Activated T-helper 17 cell treated with anti-CD3 and anti-CD28 coated beads, Interleukin-2, amount 50 U/mL, for 72 hours (primary cell): ENCODE results near the gene RGS17. TPM values are rescaled to one million over a fixed set of nuclear protein-coding genes. Genes with fewer than 3 reads are reported as not detected.
"Not testable (repeated sequence)": the region's sequence is repeated elsewhere in the genome, so short reads cannot be mapped to it uniquely, and the experiment has no call there.

Source experiments
- ATAC-seq: fragments of 150-1000 bp; cut with Tn5 transposase; replicated peaks from 2 replicates; pipeline ENCODE4 v1.10.0; 2021; ENCODE audit warnings: mild to moderate bottlenecking, moderate library complexity
- H3K27ac Mint-ChIP-seq: one replicate; pipeline ENCODE4 v1.8.0; 2022; ENCODE audit warnings: mixed read lengths
- H3K27me3 Mint-ChIP-seq: one replicate; pipeline ENCODE4 v1.8.0; 2022; ENCODE audit warnings: mixed read lengths
- H3K36me3 Mint-ChIP-seq: one replicate; pipeline ENCODE4 v1.8.0; 2022; ENCODE audit warnings: low read depth, mild to moderate bottlenecking, mixed read lengths
- H3K4me1 Mint-ChIP-seq: one replicate; pipeline ENCODE4 v1.8.0; 2022; ENCODE audit warnings: mixed read lengths
- H3K4me3 Mint-ChIP-seq: one replicate; pipeline ENCODE4 v1.8.0; 2022; ENCODE audit warnings: mild to moderate bottlenecking, mixed read lengths
- H3K9me3 Mint-ChIP-seq: one replicate; pipeline ENCODE4 v1.8.0; 2022; ENCODE audit warnings: mixed read lengths
- total RNA-seq, 2 donors: library from RNA; stranded (reverse); gene quantifications; one replicate each; pipeline ENCODE4 v1.2.3, GENCODE V29; 2022

Gene RGS17
- total RNA-seq, 2 donors from 2014 or later, result 0.26 TPM; not detected in 1

DNA sequence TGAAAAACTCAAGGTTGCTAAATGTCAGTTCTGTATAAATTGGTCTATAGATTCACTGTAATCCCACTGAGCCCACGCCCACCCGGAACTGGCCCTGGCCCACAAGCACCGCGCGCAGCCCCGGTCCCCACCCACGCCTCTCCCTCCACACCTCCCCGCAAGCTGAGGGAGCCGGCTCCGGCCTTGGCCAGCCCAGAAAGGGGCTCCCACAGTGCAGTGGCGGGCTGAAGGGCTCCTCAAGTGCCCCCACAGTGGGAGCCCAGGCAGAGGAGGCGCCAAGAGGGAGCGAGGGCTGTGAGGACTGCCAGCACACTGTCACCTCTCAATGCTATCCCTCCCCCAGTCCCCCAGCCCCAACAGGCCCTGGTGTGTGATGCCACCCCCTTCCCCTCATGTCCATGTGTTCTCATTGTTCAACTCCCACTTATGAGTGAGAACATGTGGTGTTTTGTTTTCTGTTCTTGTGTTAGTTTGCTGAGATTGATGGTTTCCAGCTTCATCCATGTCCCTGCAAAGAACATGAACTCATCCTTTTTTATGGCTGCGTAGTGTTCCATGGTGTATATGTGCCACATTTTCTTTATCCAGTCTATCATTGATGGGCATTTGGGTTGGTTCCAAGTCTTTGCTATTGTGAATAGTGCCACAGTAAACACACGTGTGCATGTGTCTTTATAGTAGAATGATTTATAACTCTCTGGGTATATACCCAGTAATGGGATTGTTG lies 164.8 kb downstream of the RGS17 start:
- H3K27ac Mint-ChIP-seq, ATAC-seq, H3K4me3 Mint-ChIP-seq, H3K27me3 Mint-ChIP-seq, H3K4me1 Mint-ChIP-seq: not testable (repeated sequence)
- Mint-ChIP-seq H3K36me3 (peaks cover 22% of the 10 kb centered on the region), H3K9me3 (peaks cover 15% of the 10 kb centered on the region)

GRCh38 chr6:152959333-152959732 lies 171.7 kb downstream of the RGS17 start:
- no peaks in the 10 kb centered on the region for H3K36me3 Mint-ChIP-seq
- H3K4me1 Mint-ChIP-seq, result no peaks in the 10 kb centered on the region
- no peak overlapping the region for H3K4me3 Mint-ChIP-seq
- H3K9me3 Mint-ChIP-seq, result no peaks in the 10 kb centered on the region
- no peak overlapping the region for H3K27ac Mint-ChIP-seq
- ATAC-seq, result no peak
- H3K27me3 Mint-ChIP-seq, result peaks cover 15% of the 10 kb centered on the region

DNA sequence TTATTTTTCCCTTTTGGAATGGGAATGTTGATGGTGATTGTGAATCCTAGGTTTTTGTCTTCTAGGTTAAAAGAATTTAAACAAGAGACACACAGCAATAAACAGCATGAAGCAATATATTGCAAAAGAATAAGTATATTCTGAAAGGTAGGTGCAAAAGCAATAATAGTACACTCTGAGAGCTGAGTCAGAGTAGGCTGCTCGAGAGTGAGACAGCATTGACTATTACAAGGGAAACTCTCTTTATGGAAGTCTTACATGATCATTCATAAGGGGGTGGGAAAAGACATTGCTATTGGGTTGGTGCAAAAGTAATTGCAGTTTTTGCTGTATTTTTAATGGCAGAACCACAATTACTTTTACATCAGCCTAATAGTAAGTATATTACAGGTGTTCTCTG lies 173.3 kb downstream of the RGS17 start:
- Mint-ChIP-seq H3K27ac (no peak overlapping the region), H3K27me3 (peaks cover 19% of the 10 kb centered on the region), H3K4me3 (no peak overlapping the region), H3K4me1 (no peaks in the 10 kb centered on the region), H3K9me3 (no peaks in the 10 kb centered on the region), H3K36me3 (no peaks in the 10 kb centered on the region)
- no peak for ATAC-seq

Other genes with a start within 250 kb of the RGS17 start
- 10 to 100 TPM; 39.7 to 41.4 TPM for gene FBXO5, start 148.2 kb downstream of the RGS17 start, total RNA-seq
- 10 to 100 TPM; 15.4 to 22.4 TPM for gene MTRF1L, start 128.6 kb downstream of the RGS17 start, total RNA-seq